SJSA1 (cell line): ENCODE data around the gene SMIM22. TPM values are rescaled to one million over a fixed set of nuclear protein-coding genes. Genes with fewer than 3 reads are reported as not detected.

Experiments used
- DNase-seq, 2 experiments: peaks; one replicate each; pipeline ENCODE4 v3.0.0-alpha.2; 2015 to 2020; ENCODE audit warnings: low spot score in 2 of 2, low read depth in 1 of 2
- H3K27ac ChIP-seq: fragments of 250-450 bp; sonication (Bioruptor Pico); 2 replicates; pipeline ENCODE4 v1.5.1; 2020; ENCODE audit warnings: mild to moderate bottlenecking, moderate library complexity
- H3K27me3 ChIP-seq: fragments of 250-450 bp; sonication (Bioruptor Pico); replicated peaks from 2 replicates; pipeline ENCODE4 v1.5.1; 2020; ENCODE audit warnings: mild to moderate bottlenecking, moderate library complexity
- H3K36me3 ChIP-seq: fragments of 250-450 bp; sonication (Bioruptor Pico); 2 replicates; pipeline ENCODE4 v1.5.1; 2020; ENCODE audit warnings: mild to moderate bottlenecking
- H3K4me1 ChIP-seq: fragments of 250-450 bp; sonication (Bioruptor Pico); replicated peaks from 2 replicates; pipeline ENCODE4 v1.6.1; 2021; ENCODE audit warnings: mild to moderate bottlenecking
- H3K4me3 ChIP-seq: fragments of 250-450 bp; sonication (Bioruptor Pico); 2 replicates; pipeline ENCODE4 v1.5.1; 2020; ENCODE audit warnings: mild to moderate bottlenecking
- H3K9me3 ChIP-seq: fragments of 250-450 bp; sonication (Bioruptor Pico); replicated peaks from 2 replicates; pipeline ENCODE4 v1.5.1; 2020; ENCODE audit warnings: mild to moderate bottlenecking
- total RNA-seq: library from RNA; depleted of rRNA; stranded (reverse); fragments of >200 nt; shearing (Covaris generic); gene quantifications from 2 replicates; pipeline ENCODE4 v1.2.3, GENCODE V29; 2014

The SMIM22 gene
- total RNA-seq, 1 experiment from 2014 or later = not detected

DNA sequence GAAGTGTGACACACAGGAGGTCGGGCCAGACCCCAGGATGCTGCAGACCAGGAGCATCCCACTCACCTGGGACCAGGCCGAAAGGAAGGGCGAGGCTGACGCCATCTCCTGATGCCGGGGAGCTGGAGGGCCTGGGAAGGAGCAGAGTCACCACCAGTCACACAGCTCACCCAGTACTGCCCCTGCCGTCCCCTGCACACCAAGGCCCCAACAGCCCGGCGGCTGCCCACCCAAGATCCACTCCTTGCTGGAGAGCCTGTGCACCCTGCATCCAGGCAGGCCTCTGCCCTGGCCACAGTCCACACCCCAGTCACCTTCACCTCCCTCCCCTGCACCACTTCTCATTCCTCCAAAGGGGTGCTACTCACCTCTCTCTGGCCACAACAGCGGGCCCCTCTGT is 33.0 kb upstream of the SMIM22 start:
- H3K27ac ChIP-seq = no peak overlapping the region
- no peaks in the 10 kb centered on the region for H3K27me3 ChIP-seq
- peaks cover 82% of the 10 kb centered on the region for H3K36me3 ChIP-seq
- H3K9me3 ChIP-seq = 0 out of 2 replicates have a peak, but pooled peaks cover 4% of the 10 kb centered on the region
- no peak for DNase-seq
- no peak overlapping the region for H3K4me3 ChIP-seq
- H3K4me1 ChIP-seq = peaks cover 8% of the 10 kb centered on the region

DNA sequence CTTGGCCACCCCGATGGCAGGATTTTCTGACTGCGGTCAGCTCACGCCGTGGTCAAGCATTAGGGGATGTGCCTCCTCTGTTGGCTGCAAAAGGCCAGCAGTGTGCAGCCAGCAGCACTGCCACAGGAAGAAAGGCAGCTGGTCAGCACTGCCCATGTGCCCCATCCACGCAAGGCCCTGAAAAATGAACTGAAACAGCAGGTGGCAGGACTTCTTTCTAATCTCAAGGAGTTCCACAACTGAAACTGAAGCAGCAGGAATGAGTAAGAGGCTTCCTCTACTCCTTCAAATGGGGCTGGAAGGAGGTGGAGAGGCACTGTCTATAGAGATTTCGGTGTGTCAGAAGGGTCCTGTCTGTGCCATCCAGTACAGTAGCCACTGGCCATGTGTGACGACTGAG is 31.4 kb upstream of the SMIM22 start:
- DNase-seq = no peak

DNA sequence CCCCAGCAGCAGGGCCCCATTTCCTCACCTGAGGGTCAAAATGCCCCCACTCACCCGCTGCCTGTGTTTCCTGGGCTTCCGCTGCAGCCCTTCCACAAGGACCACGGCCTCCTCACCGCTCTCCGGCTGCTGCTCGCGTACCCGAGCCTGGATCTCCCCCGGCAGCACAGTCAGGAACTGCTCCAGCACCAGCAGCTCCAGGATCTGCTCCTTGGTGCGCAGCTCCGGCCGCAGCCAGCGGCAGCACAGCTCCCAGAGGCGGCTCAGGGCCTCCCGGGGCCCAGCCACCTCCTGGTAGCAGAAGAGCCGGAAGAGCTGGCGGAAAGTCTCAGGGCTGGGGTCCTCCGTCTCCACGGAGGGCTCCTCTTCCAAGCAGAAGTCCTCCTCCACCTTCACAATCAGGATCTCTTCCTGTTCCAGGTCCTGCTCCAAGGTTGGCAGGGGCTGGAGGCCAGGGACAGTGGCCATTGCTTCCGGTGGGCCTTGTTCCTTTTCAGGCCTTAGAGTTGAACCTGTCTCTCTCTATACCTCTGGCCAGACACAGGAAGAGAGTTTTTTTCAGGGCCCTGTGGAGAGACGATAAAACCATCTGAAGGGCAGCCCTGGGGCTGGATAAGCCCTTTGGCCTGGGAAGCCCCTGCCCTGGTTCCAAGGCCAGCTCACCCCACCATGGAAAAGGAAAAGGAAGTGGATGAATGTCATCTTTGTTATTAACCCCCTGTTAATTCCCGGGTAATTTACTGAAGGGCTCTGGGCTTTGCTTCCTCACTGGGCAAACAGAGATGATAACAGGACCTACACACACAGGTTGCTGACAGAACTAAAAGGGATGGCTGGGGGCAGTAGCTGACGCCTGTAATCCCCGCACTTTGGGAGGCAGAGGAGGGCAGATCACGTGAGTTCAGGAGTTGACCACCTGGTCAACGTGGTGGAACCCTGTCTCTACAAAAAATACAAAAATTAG is 29.4 kb upstream of the SMIM22 start:
- Histone ChIP-seq H3K27me3 (no peaks in the 10 kb centered on the region), H3K27ac (peak overlapping the region; percentile 75), H3K4me1 (peaks cover 19% of the 10 kb centered on the region), H3K9me3 (0 out of 2 replicates have a peak, but pooled peaks cover 4% of the 10 kb centered on the region), H3K4me3 (peak overlapping the region; percentile 96), H3K36me3 (peaks cover 51% of the 10 kb centered on the region)
- DNase-seq = no peak

More for the DNA sequence above, 31.4 kb upstream of the SMIM22 start:
- H3K27ac ChIP-seq = no peak overlapping the region
- H3K4me3 ChIP-seq = no peak overlapping the region
- H3K9me3 ChIP-seq = 0 out of 2 replicates have a peak, but pooled peaks cover 4% of the 10 kb centered on the region
- H3K27me3 ChIP-seq = no peaks in the 10 kb centered on the region
- peaks cover 17% of the 10 kb centered on the region for H3K4me1 ChIP-seq
- H3K36me3 ChIP-seq = peaks cover 68% of the 10 kb centered on the region

DNA sequence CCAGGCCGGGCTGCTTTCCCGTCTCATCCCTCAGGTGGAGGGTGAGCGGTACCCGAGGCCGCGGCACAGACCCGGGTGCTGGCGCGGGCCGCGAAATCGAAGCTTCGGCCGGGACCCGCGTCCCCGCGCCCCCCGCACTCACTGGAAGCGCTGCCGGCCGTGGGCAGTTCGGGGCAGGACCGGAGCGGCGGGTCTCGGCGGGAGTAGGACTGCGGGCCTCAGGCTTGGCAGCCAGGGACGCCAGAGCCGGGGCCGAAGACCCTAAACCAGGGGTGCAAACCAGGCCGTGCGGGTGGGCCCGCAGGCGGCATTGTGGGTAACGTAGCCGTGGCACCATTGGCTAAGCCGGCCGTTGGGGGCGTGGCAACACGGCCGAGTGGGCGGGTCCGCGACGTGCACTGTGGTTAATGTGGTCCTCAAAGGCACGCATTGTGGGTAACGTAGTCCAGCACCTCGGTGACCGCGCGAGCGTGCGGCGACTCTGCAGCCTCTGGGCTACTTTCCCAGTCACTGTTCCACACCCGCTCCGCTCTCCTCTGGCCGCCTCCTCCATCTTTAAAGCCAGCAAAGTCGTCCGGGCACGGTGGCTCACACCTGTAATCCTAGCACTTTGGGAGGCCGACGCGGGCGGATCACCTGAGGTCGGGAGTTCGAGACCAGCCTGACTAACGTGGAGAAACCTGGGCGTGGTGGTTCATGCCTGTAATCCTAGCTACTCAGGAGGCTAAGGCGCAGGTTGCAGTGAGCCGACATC is 28.1 kb upstream of the SMIM22 start, which contains the start of gene ZNF500:
Gene ZNF500, minus strand, starts transcription at position 288 of the 754 bp plus-strand sequence. CDS start 1,184 bp downstream, outside the sequence.
- Histone ChIP-seq H3K27me3 (no peaks in the 10 kb centered on the region), H3K36me3 (peaks cover 43% of the 10 kb centered on the region), H3K9me3 (0 out of 2 replicates have a peak, but pooled peaks cover 4% of the 10 kb centered on the region), H3K27ac (peak within 1 kb of the TSS; percentile 75), H3K4me1 (peaks cover 19% of the 10 kb centered on the region), H3K4me3 (peak within 1 kb of the TSS; percentile 96)
- peak; percentile 86 to 98 for DNase-seq

DNA sequence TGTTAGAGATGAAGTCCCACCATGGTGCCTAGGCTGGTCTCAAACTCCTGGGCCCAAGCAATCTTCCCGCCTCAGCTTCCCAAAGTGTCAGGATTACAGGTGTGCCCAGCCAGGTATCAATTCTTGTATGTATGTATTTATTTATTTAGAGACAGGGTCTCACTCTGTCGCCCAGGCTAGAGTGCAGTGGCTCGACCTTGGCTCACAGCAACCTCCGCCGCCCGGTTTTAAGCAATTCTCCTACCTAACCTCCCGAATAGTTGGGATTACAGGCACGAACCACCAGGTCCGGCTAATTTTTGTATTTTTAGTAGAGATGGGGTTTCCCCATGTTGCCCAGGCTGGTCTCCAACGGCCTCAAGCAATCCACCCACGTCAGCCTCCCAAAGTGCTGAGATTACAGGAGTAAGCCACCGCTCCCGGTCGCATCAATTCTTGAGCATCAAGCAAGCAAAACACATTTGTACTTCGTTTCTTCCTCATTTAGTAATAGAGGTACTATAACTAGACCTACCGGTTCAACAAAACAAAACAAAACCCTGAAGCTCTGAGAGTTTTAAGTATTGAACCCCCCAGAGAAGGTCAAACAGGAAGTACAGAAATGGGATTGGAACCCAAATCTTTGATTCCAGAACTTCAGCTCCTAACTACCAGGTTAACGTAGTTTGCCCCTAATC is 27.2 kb upstream of the SMIM22 start:
- H3K4me1 ChIP-seq = peaks cover 19% of the 10 kb centered on the region
- no peak for DNase-seq
- no peaks in the 10 kb centered on the region for H3K27me3 ChIP-seq
- 0 out of 2 replicates have a peak, but pooled peaks cover 4% of the 10 kb centered on the region for H3K9me3 ChIP-seq
- peak overlapping the region; percentile 38 for H3K4me3 ChIP-seq
- peak overlapping the region; percentile 26; the same call in 1 of the 2 replicates for H3K27ac ChIP-seq
- peaks cover 34% of the 10 kb centered on the region for H3K36me3 ChIP-seq

DNA sequence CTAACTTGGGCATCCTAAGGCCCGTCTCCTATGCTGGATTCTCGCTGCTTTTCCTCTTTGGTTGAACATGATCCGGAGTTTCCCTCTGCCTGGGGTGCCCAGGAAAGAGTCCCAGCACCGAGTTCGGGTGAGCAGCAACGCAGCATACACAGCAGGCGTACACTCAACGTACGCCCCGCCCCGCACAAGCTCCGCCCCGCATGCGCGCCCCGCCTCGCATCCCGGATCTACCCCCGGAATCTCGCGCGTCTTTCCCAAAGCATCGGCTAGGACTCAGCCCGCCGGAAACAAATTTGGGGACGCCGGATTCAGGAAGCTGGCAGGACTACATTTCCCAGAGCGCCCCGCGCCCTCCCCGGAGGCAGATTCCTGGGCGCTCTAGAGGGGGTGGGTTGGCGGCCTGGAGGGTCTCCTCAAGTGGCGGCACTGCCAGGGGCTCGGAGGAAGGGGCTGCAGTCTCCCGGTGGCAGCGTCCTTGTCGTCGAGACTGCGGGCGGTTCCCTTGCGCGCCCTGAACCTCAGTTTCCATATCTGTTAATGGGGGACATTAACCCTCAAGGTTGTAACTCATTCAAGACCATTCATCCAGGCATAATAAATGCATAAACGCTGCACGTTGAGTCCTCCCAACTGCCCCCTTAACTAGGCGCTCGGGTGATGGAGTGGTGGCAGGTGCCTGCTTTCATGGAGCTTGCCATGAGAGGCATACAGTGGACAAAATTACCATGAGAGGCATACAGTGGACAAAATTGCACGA is 26.4 kb upstream of the SMIM22 start:
- Histone ChIP-seq H3K9me3 (0 out of 2 replicates have a peak, but pooled peaks cover 4% of the 10 kb centered on the region), H3K36me3 (peaks cover 27% of the 10 kb centered on the region), H3K4me3 (peak overlapping the region; percentile 38), H3K27me3 (no peaks in the 10 kb centered on the region), H3K27ac (peak overlapping the region; percentile 26; the same call in 1 of the 2 replicates), H3K4me1 (peaks cover 19% of the 10 kb centered on the region)
- DNase-seq = peak; percentile 79 to 97

DNA sequence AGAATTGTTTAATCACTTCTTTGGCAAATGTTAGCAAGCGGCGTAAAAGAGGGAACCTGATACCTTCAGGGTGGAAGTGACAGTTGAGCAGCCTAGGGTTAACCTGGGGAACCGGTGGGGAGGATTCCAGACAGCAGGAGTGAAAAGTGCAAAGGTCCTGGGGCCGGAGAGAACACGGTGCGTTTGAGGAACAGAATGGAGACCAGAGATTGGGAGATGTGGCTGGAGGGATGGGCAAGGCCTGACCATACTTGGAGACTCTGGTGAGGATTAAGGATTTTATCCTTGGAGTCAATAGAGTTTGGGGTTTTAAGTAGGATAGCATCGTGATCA is 25.9 kb upstream of the SMIM22 start:
- no peaks in the 10 kb centered on the region for H3K27me3 ChIP-seq
- H3K9me3 ChIP-seq = 0 out of 2 replicates have a peak, but pooled peaks cover 4% of the 10 kb centered on the region
- peaks cover 21% of the 10 kb centered on the region for H3K36me3 ChIP-seq
- H3K27ac ChIP-seq = no peak overlapping the region
- peaks cover 19% of the 10 kb centered on the region for H3K4me1 ChIP-seq
- no peak overlapping the region for H3K4me3 ChIP-seq
- no peak for DNase-seq

DNA sequence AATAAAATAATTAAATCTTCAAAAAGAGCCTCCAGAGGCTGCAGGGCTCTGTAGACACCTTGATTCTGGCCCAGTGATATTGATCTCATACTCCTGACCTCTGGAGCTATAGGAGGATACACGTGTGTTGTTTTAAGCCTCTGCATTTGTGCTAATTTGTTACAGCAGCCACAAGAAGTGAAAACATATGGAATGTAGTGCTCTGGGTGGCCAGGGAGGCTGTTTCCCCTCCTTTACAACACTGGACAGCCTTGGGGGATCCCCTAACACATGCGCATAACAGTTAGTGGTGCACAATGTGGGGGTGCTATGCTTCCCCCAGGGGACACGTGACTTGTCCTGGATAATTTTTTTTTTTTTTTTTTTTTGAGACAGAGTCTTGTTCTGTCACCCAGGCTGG is 23.5 kb upstream of the SMIM22 start:
- Histone ChIP-seq H3K27me3 (no peaks in the 10 kb centered on the region), H3K36me3 (peaks cover 3% of the 10 kb centered on the region), H3K27ac (no peak overlapping the region), H3K4me3 (no peak overlapping the region), H3K9me3 (0 out of 2 replicates have a peak, but pooled peaks cover 3% of the 10 kb centered on the region), H3K4me1 (peaks cover 11% of the 10 kb centered on the region)
- DNase-seq = no peak

DNA sequence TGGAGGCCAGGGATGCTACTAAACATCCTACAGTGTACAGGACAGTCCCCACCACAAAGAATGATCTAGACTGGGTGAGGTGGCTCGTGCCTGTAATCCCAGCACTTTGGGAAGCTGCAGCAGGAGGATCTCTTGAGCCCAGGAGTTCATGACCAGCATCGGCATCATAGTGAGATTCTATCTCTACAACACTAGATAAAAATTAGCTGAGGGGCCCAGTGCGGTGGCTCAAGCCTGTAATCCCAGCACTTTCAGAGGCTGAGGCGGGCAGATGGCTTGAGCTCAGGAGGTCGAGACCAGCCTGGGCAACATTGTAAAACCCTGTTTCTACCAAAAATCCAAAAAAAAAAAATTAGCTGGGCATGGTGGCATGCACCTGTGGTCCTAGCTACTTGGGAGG is 22.8 kb upstream of the SMIM22 start:
- Histone ChIP-seq H3K4me3 (no peak overlapping the region), H3K27ac (no peak overlapping the region), H3K4me1 (peaks cover 11% of the 10 kb centered on the region), H3K9me3 (no peaks in the 10 kb centered on the region), H3K36me3 (no peaks in the 10 kb centered on the region), H3K27me3 (no peaks in the 10 kb centered on the region)
- no peak for DNase-seq

DNA sequence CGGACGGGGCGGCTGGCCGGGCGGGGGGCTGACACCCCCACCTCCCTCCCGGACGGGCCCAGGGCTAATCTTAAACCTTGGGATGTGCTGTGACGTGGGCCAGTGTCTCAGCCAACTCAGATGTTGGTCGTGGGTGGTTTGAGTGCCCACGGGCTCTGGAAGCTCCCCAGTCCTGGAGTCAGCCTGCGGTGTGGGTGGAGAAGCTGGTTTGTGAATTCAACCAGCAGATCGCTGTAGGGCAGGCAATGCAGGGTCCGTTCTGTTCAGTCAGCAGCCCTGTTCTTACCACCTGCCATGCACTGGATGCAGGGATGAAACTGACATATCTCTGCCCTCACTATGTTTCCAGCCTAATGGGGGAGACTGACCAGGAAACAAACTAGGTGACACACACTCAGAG is 20.2 kb upstream of the SMIM22 start:
- no peak for DNase-seq
- no peaks in the 10 kb centered on the region for H3K36me3 ChIP-seq

DNA sequence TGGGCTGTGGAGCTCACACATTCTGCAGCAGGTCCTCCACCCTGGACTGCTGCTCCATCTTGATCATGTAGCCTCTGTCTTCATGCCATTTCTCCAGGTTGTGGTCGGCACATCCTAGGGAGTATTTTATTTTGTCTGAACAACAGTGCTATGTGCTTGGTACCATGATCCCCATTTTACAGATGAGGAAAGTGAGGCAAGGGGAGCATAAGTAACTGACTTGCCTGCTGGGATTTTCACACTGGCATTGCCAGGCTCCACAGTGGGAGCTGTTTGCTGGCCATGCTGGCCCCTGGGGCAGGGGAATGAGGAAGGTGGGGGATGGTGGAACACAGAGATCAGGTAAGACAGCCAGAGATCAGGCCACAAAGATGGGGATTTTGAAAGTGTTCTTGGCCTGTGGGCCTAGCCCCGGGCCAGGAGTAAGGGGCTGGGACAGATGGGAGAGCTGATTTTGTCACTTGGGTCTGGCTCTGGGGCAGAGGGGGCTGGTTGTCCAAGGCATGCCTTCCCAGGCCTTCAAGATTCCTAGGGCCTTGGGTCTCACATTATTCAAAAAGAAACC is 18.9 kb upstream of the SMIM22 start:
- H3K36me3 ChIP-seq = no peaks in the 10 kb centered on the region
- H3K27me3 ChIP-seq = no peaks in the 10 kb centered on the region; the same call in 1 of the 2 replicates
- H3K9me3 ChIP-seq = no peaks in the 10 kb centered on the region
- DNase-seq = no peak
- H3K4me1 ChIP-seq = no peaks in the 10 kb centered on the region
- no peak overlapping the region for H3K4me3 ChIP-seq
- no peak overlapping the region for H3K27ac ChIP-seq

More for the DNA sequence above, 20.2 kb upstream of the SMIM22 start:
- Histone ChIP-seq H3K9me3 (no peaks in the 10 kb centered on the region), H3K27me3 (no peaks in the 10 kb centered on the region), H3K4me1 (no peaks in the 10 kb centered on the region), H3K4me3 (no peak overlapping the region), H3K27ac (no peak overlapping the region)

DNA sequence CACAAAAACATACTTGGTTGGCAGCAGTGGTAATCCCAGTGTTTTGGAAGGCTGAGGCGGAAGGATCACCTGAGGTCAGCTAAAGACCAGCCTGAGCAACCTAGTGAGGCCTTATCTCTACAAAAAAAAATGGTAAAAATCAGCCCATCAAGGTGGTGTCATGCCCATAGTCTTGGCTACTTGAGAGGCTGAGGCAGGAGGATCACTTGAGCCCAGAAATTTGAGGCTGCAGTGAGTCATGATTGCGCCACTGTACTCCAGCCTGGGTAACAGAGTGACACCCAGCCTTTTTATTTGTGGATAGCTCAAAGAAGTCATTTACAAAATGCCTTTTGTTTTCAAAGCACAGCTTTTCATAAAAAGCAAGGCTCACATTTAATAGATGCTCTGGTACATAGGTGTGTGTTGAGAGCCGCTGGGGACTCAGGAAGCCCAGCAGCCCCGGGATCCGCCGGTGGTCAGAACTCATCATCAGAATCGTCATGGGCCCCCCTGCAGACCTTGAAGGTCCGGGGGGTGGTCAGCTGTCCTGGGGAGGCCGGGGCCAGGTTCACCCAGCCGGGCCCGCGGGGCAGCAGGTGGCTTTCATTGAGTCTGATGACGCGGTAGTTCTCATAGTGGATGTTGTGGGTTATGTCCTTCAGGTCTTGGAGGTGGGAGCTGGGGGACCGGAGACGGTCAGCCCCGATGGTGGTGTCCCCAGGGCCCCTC is 17.7 kb upstream of the SMIM22 start:
- no peaks in the 10 kb centered on the region for H3K36me3 ChIP-seq
- DNase-seq = no peak
- no peaks in the 10 kb centered on the region; the same call in 1 of the 2 replicates for H3K27me3 ChIP-seq
- H3K27ac ChIP-seq = no peak overlapping the region
- no peak overlapping the region for H3K4me3 ChIP-seq
- no peaks in the 10 kb centered on the region for H3K4me1 ChIP-seq
- no peaks in the 10 kb centered on the region for H3K9me3 ChIP-seq
